Eye (tissue), 1 donor: ENCODE measurements around the gene ST3GAL5.

Experiments
- DNase-seq: peaks from one replicate; pipeline ENCODE4 v3.0.0-alpha.2; 2015

ST3GAL5 gene

GRCh38 chr2:85828725-85829124, 60.1 kb downstream of the ST3GAL5 start:
- DNase-seq = no peak

- no peak for DNase-seq
These were observed 60.8 kb downstream of the ST3GAL5 start for GRCh38 chr2:85827879-85828569.

DNA sequence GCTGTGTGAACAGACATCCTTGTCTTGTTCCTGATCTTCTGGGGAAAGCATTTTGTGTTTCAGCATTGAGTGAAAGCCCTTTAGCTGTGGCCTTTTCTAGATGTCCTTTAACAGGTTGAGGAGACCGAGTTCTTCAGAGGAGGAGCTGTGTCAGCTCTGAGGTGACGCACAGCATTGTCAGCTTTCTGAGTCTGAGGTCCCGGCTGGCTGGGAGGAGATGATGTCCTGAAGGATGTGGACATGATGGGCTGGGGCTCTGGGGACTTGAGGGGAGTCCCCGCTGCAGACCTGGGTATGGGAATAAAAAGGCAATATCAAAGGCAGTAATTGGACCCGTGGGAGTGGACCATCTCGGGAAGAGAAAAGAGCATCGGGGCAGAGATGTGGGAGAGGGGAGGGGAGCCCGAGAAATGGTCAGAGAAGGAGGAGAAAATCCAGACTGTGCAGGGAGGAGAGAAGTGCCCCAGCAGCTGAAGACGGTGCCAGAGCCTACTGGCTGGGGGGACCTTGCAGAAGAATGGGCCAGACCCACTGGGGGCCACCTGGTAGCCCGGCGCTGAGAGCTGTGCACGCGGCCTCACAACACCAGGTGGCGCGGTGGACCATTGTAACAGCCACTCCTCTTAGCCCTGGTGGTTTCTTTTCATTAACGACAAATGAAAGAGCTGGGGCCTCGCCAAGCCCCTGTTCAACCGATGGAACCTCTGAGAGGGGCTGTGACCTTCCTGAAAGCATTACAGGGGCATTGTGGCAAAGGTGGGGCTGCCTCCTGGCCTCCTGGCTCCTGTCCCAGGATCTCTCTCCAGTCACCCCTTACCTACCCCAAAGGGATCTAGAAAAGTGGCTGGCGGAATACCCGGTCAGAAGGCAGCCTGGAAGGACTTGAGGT, 61.6 kb downstream of the ST3GAL5 start:
- DNase-seq = peak; percentile 87

DNA sequence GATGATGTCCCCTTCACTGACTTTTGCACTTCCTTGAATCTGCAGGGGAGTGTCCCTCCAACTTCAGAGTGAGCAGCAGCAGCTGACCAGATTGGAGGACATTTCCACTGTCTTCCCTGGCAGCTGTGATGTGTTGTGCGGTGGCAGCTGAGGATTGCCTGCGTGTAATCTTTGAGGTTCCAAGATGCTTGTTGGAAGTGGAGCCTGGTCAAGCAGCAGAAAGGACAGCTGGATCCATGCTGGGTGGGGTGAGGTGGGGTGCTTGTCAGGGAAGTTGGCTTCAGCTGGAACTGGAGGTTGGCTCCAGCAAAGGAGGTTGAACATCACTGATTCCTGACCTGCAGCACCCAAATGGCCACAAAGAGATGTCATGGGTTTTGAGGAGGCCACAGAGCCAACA, 64.8 kb downstream of the ST3GAL5 start:
- no peak for DNase-seq

- DNase-seq = no peak
These were observed 66.0 kb downstream of the ST3GAL5 start for GRCh38 chr2:85822766-85823165.

- DNase-seq = no peak
These were observed 68.8 kb downstream of the ST3GAL5 start for GRCh38 chr2:85819811-85820510.

GRCh38 chr2:85814802-85815550, 73.8 kb downstream of the ST3GAL5 start:
- no peak for DNase-seq

- peak; percentile 95 for DNase-seq
These were observed 74.6 kb downstream of the ST3GAL5 start for GRCh38 chr2:85813982-85814801.

DNA sequence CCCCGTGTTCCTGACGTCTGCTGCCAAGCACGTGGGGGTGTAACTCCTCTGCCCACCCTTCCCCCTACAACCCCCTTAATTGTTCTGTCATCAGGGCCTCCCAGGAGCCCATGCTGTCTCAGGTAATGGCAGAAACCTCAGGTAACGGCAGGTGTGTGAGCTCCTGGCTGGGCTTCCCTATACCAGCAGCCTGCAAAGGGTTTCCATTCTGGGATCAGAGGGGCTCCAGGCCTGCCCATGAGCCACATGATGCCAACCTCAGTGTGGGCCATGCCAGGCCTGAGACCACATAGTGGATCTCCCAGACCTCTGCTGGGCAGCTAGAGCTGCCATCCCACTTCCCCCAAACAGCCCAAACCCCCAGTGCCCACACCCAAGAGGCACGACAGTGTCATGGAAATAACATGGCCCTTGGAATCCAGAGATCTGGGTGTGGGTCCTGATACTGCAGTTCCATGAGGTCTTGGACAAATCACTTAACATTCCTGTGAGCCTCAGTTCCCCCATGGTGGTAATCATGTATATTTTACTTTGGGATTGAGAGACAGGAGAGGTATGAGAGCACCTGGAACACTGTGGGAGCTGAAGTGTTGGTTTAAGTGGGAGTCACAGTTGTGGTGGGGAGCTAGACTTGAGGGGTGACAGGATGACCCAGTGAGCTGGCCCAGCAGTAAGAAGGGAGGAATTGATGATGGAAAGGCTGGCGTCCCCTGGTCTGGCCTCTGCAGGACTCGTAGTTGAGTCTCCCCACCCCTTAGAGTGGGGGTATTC, 75.4 kb downstream of the ST3GAL5 start:
- DNase-seq = no peak

DNA sequence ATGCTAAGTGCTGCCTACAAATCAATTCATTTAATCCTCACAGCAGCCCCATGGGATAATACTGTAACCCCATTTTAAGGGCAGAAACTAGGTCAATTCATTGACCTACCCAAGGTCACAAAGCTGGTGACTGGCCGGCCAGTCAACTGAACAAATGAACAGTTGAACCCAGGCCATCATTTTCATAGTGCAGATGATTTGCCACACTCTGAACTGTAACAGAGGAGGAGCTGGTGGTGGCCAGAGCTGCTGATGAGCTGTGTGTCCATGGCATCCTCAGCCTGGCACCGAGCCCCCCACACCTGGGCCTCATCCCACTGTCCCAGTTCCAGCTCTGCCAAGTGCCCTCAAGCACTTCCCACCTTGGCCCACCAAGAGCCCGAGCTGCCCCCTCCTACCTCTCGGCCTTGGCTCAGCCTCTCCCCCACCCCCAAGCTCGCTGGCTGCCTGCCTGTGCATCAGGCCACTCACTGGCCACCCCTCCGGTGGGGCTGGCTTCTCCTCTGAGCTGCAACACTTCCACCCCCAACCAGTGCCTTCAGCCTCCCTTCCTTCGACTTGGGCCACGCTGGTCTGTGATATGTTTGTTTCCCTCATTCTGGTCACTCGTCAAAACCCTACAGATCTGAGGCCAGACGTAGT, 76.6 kb downstream of the ST3GAL5 start:
- DNase-seq = no peak

DNA sequence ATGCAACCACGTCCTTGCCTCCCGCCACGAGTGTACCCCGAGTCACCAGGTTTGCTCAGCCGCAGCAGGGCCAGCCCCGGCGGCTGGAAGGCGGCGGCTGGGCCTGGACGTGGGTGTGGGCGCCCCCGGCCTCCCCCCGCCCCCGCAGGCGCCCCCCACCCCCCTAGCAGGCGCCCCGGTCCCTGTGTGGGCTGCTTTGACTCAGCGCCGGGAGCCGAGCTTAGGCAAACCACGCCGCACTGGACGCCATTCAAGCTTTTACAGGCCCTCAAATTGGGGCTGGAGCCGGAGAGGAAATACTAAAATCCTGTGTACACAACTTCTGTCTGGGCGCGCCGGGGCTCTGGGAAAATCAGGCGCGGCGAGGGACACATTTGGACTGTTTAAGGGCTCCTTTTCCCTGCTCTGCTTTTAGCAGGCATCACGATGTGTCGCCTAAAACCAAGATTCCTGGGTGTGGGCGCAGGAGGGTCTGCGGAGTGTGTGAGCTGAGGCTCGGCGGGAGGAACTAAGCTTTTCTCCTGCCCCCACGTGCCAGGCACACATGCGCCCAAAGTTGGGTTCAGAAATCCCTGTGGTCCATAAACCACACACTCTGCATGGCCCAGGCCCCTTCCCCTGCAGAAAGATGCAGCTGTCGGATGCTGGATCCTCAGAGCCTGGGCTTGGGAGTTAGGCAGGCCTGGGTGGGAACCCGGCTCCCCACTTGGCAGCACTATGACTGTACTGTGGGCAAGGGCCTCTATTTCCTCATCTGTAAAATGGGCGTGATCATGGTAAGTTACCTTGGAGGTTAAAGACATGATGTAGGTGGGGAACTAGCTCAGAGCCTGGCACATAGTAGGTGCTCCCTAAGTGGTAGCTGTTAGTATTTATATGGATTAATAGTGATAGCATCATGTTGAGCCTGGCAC, 77.4 kb downstream of the ST3GAL5 start:
- peak; percentile 65 for DNase-seq

GRCh38 chr2:85810371-85811179, 78.2 kb downstream of the ST3GAL5 start:
- DNase-seq = peak; percentile 46

GRCh38 chr2:85807756-85808155, 81.0 kb downstream of the ST3GAL5 start:
- DNase-seq = no peak

DNA sequence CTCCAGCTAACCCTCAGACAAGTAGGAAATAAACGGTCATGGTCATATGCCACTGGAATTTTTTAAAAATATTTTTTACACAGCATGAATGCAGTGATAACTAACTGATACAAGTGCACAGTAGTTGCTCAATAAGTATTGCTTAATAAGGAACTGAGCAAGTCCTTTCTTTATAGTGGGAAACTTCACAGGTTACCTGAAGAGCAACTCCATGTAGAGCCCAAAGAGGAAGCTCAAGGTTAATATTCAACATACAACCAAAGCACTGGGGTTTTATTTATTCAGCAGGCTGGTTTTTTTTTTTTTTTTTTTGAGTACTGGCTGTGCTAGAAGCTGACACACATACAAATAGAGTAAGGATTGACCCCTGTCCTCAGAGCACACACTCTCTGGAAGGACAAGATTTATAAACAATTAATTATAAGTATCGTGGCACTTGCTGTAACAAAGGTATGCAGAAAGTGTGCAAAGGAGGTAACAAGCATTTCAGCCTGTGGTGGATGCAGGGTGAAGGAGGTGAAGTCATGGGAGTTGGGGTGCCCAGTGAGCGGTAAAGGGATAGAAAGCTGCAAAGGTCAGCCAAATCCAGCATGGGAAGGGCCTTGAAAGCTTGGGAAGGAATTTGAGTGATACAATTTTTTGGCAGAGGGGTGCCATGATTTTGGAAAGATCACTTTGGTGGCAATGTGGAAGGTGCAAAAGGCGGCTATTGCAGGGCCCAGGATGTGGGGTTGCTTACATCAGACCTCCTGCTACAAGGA, 82.3 kb downstream of the ST3GAL5 start:
- no peak for DNase-seq

- DNase-seq = peak; percentile 41
These were observed 84.2 kb downstream of the ST3GAL5 start for GRCh38 chr2:85804583-85804982.

DNA sequence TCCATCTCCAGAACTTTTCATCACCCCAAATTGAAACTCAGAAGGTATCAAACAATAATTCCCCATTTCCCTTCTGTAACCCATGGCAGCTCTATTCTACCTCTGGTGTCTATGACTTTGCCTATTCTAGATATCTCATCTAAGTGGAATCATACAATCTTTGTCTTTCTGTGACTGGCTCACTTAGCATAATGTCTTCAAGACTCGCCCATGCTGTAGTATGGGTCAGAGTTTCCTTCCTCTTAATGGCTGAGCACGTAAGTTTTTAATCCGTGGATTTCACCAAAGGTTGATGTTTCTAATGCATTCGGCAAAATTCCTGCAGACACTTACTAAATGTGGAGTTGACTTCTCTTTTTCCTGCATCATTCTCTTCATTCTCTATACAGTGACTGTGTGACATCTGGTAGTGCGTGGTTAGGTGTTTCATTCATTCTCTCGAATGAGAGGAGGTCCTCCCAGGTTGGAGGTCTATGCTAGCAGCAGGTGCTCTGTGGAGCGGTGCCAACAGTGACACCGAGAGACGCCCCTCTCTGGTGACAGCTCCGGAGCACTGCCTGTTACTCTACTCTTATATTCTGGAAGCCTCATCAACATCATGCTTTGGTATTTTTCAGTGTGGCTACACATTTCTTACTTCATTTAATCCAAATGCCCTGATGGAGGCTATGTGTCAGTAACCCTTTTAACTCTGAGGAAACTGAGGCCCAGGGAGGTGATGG, 84.9 kb downstream of the ST3GAL5 start:
- DNase-seq = no peak
